Measurements from ENCODE around the gene FBF1.

The FBF1 gene

DNA sequence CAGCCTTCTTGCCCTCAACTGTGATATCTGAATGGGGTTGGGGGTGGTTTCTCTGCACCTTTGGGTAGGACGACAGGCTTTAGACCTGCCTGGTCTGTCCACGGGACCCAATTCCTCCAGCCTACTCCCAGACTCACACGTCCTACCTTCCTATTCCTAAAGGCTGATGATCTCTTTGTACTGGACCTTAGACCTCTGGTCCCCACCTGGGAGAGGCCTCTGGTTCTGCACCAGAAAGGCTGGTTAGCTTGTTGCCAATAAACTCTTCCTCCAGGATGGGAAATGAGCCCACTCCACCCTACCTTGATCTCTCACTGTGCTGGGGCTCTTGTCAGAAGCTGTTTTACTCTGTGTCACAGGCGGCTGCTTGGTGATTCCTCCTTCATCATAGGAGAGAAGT, 14.4 kb downstream of the FBF1 start:
- Histone ChIP-seq H3K27me3 (ENCODE audit: insufficient read depth, poor library complexity, severe bottlenecking) (no peaks in the 10 kb centered on the region), H3K4me3 (replicated peaks; ENCODE audit: insufficient read depth, low read length) (no peak overlapping the region), H3K27ac (replicated peaks) (no peak overlapping the region)
- TF ChIP-seq CTCF (IDR thresholded peaks at IDR 0.05; ENCODE audit: insufficient read depth, low read length): no peak
- no peak for TF ChIP-seq REST (IDR thresholded peaks at IDR 0.05; ENCODE audit: insufficient replicate concordance, low read depth)
- TF ChIP-seq GABPA (IDR thresholded peaks at IDR 0.05; ENCODE audit: low read depth): no peak
- TF ChIP-seq POLR2AphosphoS5 (IDR thresholded peaks at IDR 0.05; ENCODE audit: low read depth): no peak
- no peak for TF ChIP-seq SPI1 (IDR thresholded peaks at IDR 0.05; ENCODE audit: borderline replicate concordance, low read depth)
- no peak for DNase-seq (ENCODE audit: low read depth in 1 of 2, low spot score in 1 of 2)

DNA sequence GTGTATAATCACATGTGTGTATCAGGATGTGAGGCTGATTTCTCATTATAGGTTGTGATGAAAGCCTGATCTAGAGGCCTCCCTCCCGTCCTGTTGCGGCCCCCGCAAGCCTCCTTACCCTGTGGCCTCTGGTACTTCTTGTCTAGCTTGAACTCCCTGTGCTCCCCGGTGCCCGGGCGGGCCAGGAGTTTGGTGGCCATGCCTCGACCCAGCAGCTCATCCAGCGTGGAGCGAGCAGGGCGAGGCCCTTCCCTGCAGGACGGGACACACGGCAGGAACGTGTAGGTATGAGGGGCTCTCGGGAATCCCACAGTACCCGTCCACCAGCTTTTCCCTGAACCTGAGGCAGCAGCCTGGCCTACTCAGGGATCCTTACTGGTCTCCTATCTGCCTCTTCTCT, 14.9 kb downstream of the FBF1 start:
- TF ChIP-seq REST (IDR thresholded peaks at IDR 0.05; ENCODE audit: insufficient replicate concordance, low read depth) (no peak), POLR2AphosphoS5 (IDR thresholded peaks at IDR 0.05; ENCODE audit: low read depth) (no peak), SPI1 (IDR thresholded peaks at IDR 0.05; ENCODE audit: borderline replicate concordance, low read depth) (no peak), CTCF (IDR thresholded peaks at IDR 0.05; ENCODE audit: insufficient read depth, low read length) (no peak), GABPA (IDR thresholded peaks at IDR 0.05; ENCODE audit: low read depth) (no peak)
- Histone ChIP-seq H3K4me3 (replicated peaks; ENCODE audit: insufficient read depth, low read length) (no peak overlapping the region), H3K27ac (replicated peaks) (no peak overlapping the region), H3K27me3 (ENCODE audit: insufficient read depth, poor library complexity, severe bottlenecking) (no peaks in the 10 kb centered on the region)
- DNase-seq (ENCODE audit: low read depth in 1 of 2, low spot score in 1 of 2): no peak

DNA sequence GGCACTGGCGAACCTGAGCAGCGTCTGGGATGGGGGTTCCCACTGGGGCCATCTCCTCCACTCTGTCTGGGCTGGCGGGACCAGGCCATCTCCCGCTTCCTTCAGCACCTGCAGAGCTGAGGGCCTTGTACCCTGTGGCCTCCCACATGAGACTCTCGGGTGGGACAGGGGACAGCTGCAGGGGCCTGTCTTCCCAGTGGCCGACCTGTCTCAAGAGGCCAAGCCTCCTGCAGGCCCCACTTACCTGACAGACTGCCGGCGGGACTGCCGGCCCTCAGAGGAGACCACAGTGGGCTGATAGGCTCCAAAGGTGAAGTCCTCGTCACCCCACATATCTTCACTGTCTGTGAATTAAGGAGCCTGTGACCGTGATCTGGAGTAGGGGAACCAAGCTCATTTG, 15.7 kb downstream of the FBF1 start:
- Histone ChIP-seq H3K27ac (replicated peaks) (no peak overlapping the region), H3K4me3 (replicated peaks; ENCODE audit: insufficient read depth, low read length) (no peak overlapping the region), H3K27me3 (ENCODE audit: insufficient read depth, poor library complexity, severe bottlenecking) (no peaks in the 10 kb centered on the region)
- no peak for DNase-seq (ENCODE audit: low read depth in 1 of 2, low spot score in 1 of 2)
- TF ChIP-seq SPI1 (IDR thresholded peaks at IDR 0.05; ENCODE audit: borderline replicate concordance, low read depth): no peak

- no peak for DNase-seq (ENCODE audit: low read depth in 1 of 2, low spot score in 1 of 2)
- no peak for TF ChIP-seq POLR2AphosphoS5 (IDR thresholded peaks at IDR 0.05; ENCODE audit: low read depth)
- TF ChIP-seq CTCF (IDR thresholded peaks at IDR 0.05; ENCODE audit: insufficient read depth, low read length): no peak
- no peak for TF ChIP-seq GABPA (IDR thresholded peaks at IDR 0.05; ENCODE audit: low read depth)
- no peak for TF ChIP-seq REST (IDR thresholded peaks at IDR 0.05; ENCODE audit: insufficient replicate concordance, low read depth)
- TF ChIP-seq SPI1 (IDR thresholded peaks at IDR 0.05; ENCODE audit: borderline replicate concordance, low read depth): no peak
- Histone ChIP-seq H3K27ac (replicated peaks) (no peak overlapping the region), H3K4me3 (replicated peaks; ENCODE audit: insufficient read depth, low read length) (no peak overlapping the region), H3K27me3 (ENCODE audit: insufficient read depth, poor library complexity, severe bottlenecking) (no peaks in the 10 kb centered on the region)
These were observed 17.6 kb downstream of the FBF1 start for GRCh38 chr17:75922963-75923874.
